Kidney epithelial cell (primary cell): ENCODE results near the gene ATOSA. TPM values are rescaled to one million over a fixed set of nuclear protein-coding genes. Genes with fewer than 3 reads are reported as not detected.
A peak's percentile ranks its signal among the peaks of the same experiment; 100 is the strongest.

Experiments used
- DNase-seq: peaks from one replicate; pipeline ENCODE4 v3.0.0-alpha.2; 2010; ENCODE audit warnings: low read depth
- H3K27me3 ChIP-seq: 2 replicates; pipeline ENCODE4 v1.6.0; 2011; ENCODE audit warnings: low read length; ENCODE audit not compliant: control insufficient read depth, insufficient read depth
- H3K36me3 ChIP-seq: 2 replicates; pipeline ENCODE4 v1.5.1; 2011; ENCODE audit warnings: low read length; ENCODE audit not compliant: control insufficient read depth, insufficient read depth
- H3K4me3 ChIP-seq: 2 replicates; pipeline ENCODE4 v1.5.1; 2011; ENCODE audit warnings: low read depth, mild to moderate bottlenecking, control low read depth, low read length
- CTCF ChIP-seq: IDR thresholded peaks from 2 replicates; pipeline ENCODE4 v1.5.1; 2011; ENCODE audit warnings: mild to moderate bottlenecking, moderate library complexity, low read length, control low read depth, inconsistent platforms; ENCODE audit not compliant: insufficient read depth, poor library complexity, severe bottlenecking
- total RNA-seq: library from RNA; depleted of rRNA; stranded (reverse); fragments of >200 nt; gene quantifications from 2 replicates; pipeline ENCODE4 v1.2.3, GENCODE V29; 2015

Gene ATOSA
- 10.5 and 18.4 TPM in 2 replicates for total RNA-seq

- TF ChIP-seq CTCF: no peak
- Histone ChIP-seq H3K4me3 (peak within 1 kb of the TSS; percentile 97), H3K36me3 (no peaks in the 10 kb centered on the region), H3K27me3 (no peaks in the 10 kb centered on the region)
- peak; percentile 64 for DNase-seq
Observed at GRCh38 chr15:52679232-52680040, at the start of gene ATOSA. TSS of gene ATOSA (minus strand) at chr15:52679388. CDS start at chr15:52678021, 1,367 bp downstream.

- no peak for TF ChIP-seq CTCF
- Histone ChIP-seq H3K4me3 (no peak overlapping the region), H3K36me3 (no peaks in the 10 kb centered on the region), H3K27me3 (no peaks in the 10 kb centered on the region)
- DNase-seq: no peak
Observed at GRCh38 chr15:52728899-52729298, 49.7 kb upstream of the ATOSA start.

GRCh38 chr15:52727815-52728214 lies 48.6 kb upstream of the ATOSA start:
- no peak for TF ChIP-seq CTCF
- Histone ChIP-seq H3K36me3 (no peaks in the 10 kb centered on the region), H3K27me3 (no peaks in the 10 kb centered on the region), H3K4me3 (no peak overlapping the region)
- no peak for DNase-seq

- Histone ChIP-seq H3K4me3 (no peak overlapping the region), H3K27me3 (no peaks in the 10 kb centered on the region), H3K36me3 (no peaks in the 10 kb centered on the region)
- DNase-seq: no peak
- no peak for TF ChIP-seq CTCF
Observed at GRCh38 chr15:52726195-52726594, 47.0 kb upstream of the ATOSA start.

- no peak overlapping the region for H3K4me3 ChIP-seq
- no peaks in the 10 kb centered on the region for H3K36me3 ChIP-seq
- no peak for TF ChIP-seq CTCF
- no peak for DNase-seq
- no peaks in the 10 kb centered on the region for H3K27me3 ChIP-seq
Observed at GRCh38 chr15:52718551-52718950, 39.4 kb upstream of the ATOSA start.

- Histone ChIP-seq H3K4me3 (no peak overlapping the region), H3K36me3 (no peaks in the 10 kb centered on the region), H3K27me3 (no peaks in the 10 kb centered on the region)
- DNase-seq: no peak
- TF ChIP-seq CTCF: no peak
Observed at GRCh38 chr15:52717924-52718323, 38.7 kb upstream of the ATOSA start.
